Measurements from ENCODE around the gene TMEM62.

DNA sequence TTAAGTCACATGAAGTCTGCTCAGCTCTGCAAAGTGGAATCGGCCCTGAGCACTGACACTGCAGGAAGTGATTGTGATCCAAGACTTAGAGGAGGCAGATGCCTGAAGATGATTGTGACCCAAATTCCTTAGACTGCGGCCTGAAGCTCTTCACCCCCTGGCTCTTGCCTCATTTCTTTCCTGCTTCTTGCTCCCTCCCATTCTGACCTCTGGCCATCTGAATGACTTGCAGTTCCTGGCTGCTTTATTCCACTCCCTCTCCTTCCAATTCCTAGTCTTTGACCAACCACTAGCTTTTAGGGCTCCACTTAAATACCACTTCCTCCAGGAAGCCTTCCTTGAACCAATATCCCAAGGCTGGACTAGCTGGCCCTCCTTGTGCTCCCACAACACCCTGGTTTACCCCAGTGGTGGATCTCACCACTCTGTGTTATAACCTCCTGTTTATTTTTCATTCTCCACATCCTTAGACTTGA, 97.3 kb downstream of the TMEM62 start:
- TF ChIP-seq CTCF (IDR thresholded peaks at IDR 0.05; ENCODE audit: low read depth, low read length, poor library complexity, severe bottlenecking) (no peak), EZH2phosphoT487 (IDR thresholded peaks at IDR 0.05; ENCODE audit: borderline replicate concordance, low read length) (no peak)
